Measurements from ENCODE around the gene RNF208. TPM values are rescaled to one million over a fixed set of nuclear protein-coding genes. Genes with fewer than 3 reads are reported as not detected.
A peak's percentile ranks its signal among the peaks of the same experiment; 100 is the strongest.

The RNF208 gene
- total RNA-seq, 1 donor from 2014 or later, result 31.5 TPM

- Histone ChIP-seq H3K4me3 (no peak within 1 kb of the TSS), H3K36me3 (no peaks in the 10 kb centered on the region), H3K27me3 (ENCODE audit: low read depth) (peaks cover 44% of the 10 kb centered on the region), H3K9me3 (replicated peaks) (no peaks in the 10 kb centered on the region), H3K4me1 (peaks cover 23% of the 10 kb centered on the region), H3K27ac (replicated peaks) (no peak within 1 kb of the TSS)
- TF ChIP-seq CTCF (IDR thresholded peaks at IDR 0.05; ENCODE audit: borderline replicate concordance), result peak; percentile 92
- intact Hi-C loops (cut with micrococcal nuclease), result loop anchor here (5.0 kb wide), 1 partner anchor 105 kb away; no protein-coding TSS in a partner anchor
- DNase-seq, result peak; percentile 71
Observed at GRCh38 chr9:137227054-137227852, 5.2 kb upstream of the RNF208 start, which contains the start of gene RNF224. Gene RNF224 (plus strand): TSS chr9:137227502. CDS start chr9:137228336, 834 bp downstream.

- intact Hi-C loops (cut with micrococcal nuclease), result loop anchor here (5.0 kb wide), 1 partner anchor 104 kb away; no protein-coding TSS in a partner anchor
- Histone ChIP-seq H3K9me3 (replicated peaks) (no peaks in the 10 kb centered on the region), H3K36me3 (no peaks in the 10 kb centered on the region), H3K4me3 (no peak overlapping the region), H3K27ac (replicated peaks) (no peak overlapping the region), H3K4me1 (peaks cover 27% of the 10 kb centered on the region), H3K27me3 (ENCODE audit: low read depth) (peaks cover 36% of the 10 kb centered on the region)
- TF ChIP-seq CTCF (IDR thresholded peaks at IDR 0.05; ENCODE audit: borderline replicate concordance), result no peak
- no peak for DNase-seq
Observed at GRCh38 chr9:137226338-137227053, 4.5 kb upstream of the RNF208 start.

- no peak for DNase-seq
- H3K36me3 ChIP-seq, result no peaks in the 10 kb centered on the region
- H3K4me3 ChIP-seq, result no peak overlapping the region
Observed at GRCh38 chr9:137225699-137226331, 3.8 kb upstream of the RNF208 start.

GRCh38 chr9:137224830-137225694 is 3.0 kb upstream of the RNF208 start, which contains the start of gene CYSRT1:
Gene CYSRT1 (plus strand): TSS chr9:137225174. CDS start chr9:137225622, 448 bp downstream.
- intact Hi-C loops (cut with micrococcal nuclease), result loop anchor here (5.0 kb wide), 1 partner anchor 103 kb away; no protein-coding TSS in a partner anchor
- Histone ChIP-seq H3K27me3 (ENCODE audit: low read depth) (peaks cover 22% of the 10 kb centered on the region), H3K27ac (replicated peaks) (peak within 1 kb of the TSS; percentile 96), H3K4me1 (peaks cover 38% of the 10 kb centered on the region), H3K36me3 (no peaks in the 10 kb centered on the region), H3K9me3 (replicated peaks) (no peaks in the 10 kb centered on the region), H3K4me3 (peak within 1 kb of the TSS; percentile 91)
- TF ChIP-seq CTCF (IDR thresholded peaks at IDR 0.05; ENCODE audit: borderline replicate concordance), result no peak
- no peak for DNase-seq

More at GRCh38 chr9:137225699-137226331, 3.8 kb upstream of the RNF208 start:
- intact Hi-C loops (cut with micrococcal nuclease), result loop anchor here (5.0 kb wide), 1 partner anchor 104 kb away; no protein-coding TSS in a partner anchor
- TF ChIP-seq CTCF (IDR thresholded peaks at IDR 0.05; ENCODE audit: borderline replicate concordance), result no peak
- Histone ChIP-seq H3K27ac (replicated peaks) (no peak overlapping the region), H3K4me1 (peaks cover 32% of the 10 kb centered on the region), H3K27me3 (ENCODE audit: low read depth) (peaks cover 29% of the 10 kb centered on the region), H3K9me3 (replicated peaks) (no peaks in the 10 kb centered on the region)
